ENCODE measurements around the gene UNC5C. TPM values are rescaled to one million over a fixed set of nuclear protein-coding genes. Genes with fewer than 3 reads are reported as not detected.

UNC5C gene
- total RNA-seq, 1 experiment from 2014 or later = not detected

- no peaks in the 10 kb centered on the region for H3K9me3 Mint-ChIP-seq (ENCODE audit: unreplicated experiment)
- no peaks in the 10 kb centered on the region for H3K4me1 Mint-ChIP-seq (ENCODE audit: low read depth, unreplicated experiment)
- no peak overlapping the region for H3K4me3 ChIP-seq (ENCODE audit: low read depth, low read length)
- H3K27ac Mint-ChIP-seq (ENCODE audit: unreplicated experiment) = no peak overlapping the region
- ChIA-PET POLR2A (no interaction called here), CTCF (no interaction called here)
- BruUV-seq (replicated peaks) = no TSS peak
- H3K27me3 Mint-ChIP-seq (ENCODE audit: insufficient read depth, unreplicated experiment) = no peaks in the 10 kb centered on the region
- H3K4me3 Mint-ChIP-seq (ENCODE audit: unreplicated experiment) = no peak overlapping the region
- no peak for DNase-seq
- no peaks in the 10 kb centered on the region for H3K36me3 ChIP-seq (ENCODE audit: control insufficient read depth, insufficient read depth, low read length)
- no peaks in the 10 kb centered on the region for H3K9me3 ChIP-seq
- no peaks in the 10 kb centered on the region for H3K36me3 Mint-ChIP-seq (ENCODE audit: insufficient read depth, unreplicated experiment)
- TF ChIP-seq, protein P1, sequence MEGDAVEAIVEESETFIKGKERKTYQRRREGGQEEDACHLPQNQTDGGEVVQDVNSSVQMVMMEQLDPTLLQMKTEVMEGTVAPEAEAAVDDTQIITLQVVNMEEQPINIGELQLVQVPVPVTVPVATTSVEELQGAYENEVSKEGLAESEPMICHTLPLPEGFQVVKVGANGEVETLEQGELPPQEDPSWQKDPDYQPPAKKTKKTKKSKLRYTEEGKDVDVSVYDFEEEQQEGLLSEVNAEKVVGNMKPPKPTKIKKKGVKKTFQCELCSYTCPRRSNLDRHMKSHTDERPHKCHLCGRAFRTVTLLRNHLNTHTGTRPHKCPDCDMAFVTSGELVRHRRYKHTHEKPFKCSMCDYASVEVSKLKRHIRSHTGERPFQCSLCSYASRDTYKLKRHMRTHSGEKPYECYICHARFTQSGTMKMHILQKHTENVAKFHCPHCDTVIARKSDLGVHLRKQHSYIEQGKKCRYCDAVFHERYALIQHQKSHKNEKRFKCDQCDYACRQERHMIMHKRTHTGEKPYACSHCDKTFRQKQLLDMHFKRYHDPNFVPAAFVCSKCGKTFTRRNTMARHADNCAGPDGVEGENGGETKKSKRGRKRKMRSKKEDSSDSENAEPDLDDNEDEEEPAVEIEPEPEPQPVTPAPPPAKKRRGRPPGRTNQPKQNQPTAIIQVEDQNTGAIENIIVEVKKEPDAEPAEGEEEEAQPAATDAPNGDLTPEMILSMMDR (IDR thresholded peaks at IDR 0.05; ENCODE audit: insufficient read depth in 1 of 2, low read depth in 1 of 2, low read length in 1 of 2, severe bottlenecking in 1 of 2, unreplicated experiment in 1 of 2) = no peak
- H3K4me1 ChIP-seq = no peaks in the 10 kb centered on the region
- H3K27me3 ChIP-seq (replicated peaks; ENCODE audit: control insufficient read depth, insufficient read depth, low read length) = no peaks in the 10 kb centered on the region
- intact Hi-C loops (cut with micrococcal nuclease; ENCODE audit: unreplicated experiment) = no loop called here
These were observed 1.7 kb downstream of the UNC5C start for GRCh38 chr4:95546866-95547714.

DNA sequence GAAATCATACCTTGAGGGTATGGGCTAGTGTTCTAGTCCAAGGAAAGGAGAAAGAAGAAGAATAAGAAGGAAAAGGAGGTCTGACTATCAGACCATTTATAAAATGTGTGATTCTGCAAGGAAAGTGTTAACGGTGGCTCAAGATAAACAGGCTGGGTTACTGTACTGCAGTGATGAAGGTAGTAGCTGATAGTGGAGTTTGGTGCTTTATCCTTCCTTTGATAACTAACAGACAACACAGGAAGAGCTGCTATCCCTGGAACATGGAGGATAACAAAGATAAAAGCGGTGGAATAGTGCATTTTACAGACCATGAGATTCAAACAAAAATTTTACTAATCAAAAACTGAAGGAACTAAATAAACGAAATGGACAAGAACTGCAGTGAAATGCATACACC is 2.6 kb downstream of the UNC5C start:
- Mint-ChIP-seq H3K4me1 (ENCODE audit: low read depth, unreplicated experiment) (no peaks in the 10 kb centered on the region), H3K27ac (ENCODE audit: unreplicated experiment) (no peak overlapping the region), H3K9me3 (ENCODE audit: unreplicated experiment) (no peaks in the 10 kb centered on the region), H3K4me3 (ENCODE audit: unreplicated experiment) (no peak overlapping the region), H3K36me3 (ENCODE audit: insufficient read depth, unreplicated experiment) (no peaks in the 10 kb centered on the region), H3K27me3 (ENCODE audit: insufficient read depth, unreplicated experiment) (no peaks in the 10 kb centered on the region)
- DNase-seq = no peak
- Histone ChIP-seq H3K4me1 (no peaks in the 10 kb centered on the region), H3K27me3 (replicated peaks; ENCODE audit: control insufficient read depth, insufficient read depth, low read length) (no peaks in the 10 kb centered on the region), H3K4me3 (ENCODE audit: low read depth, low read length) (no peak overlapping the region), H3K9me3 (no peaks in the 10 kb centered on the region), H3K36me3 (ENCODE audit: control insufficient read depth, insufficient read depth, low read length) (no peaks in the 10 kb centered on the region)
- POLR2A ChIA-PET = no interaction called here
- TF ChIP-seq, protein P1 (IDR thresholded peaks at IDR 0.05; ENCODE audit: insufficient read depth in 1 of 2, low read depth in 1 of 2, low read length in 1 of 2, severe bottlenecking in 1 of 2, unreplicated experiment in 1 of 2) = no peak
- BruUV-seq (replicated peaks) = no TSS peak
- CTCF ChIA-PET = no interaction called here
- intact Hi-C loops (cut with micrococcal nuclease; ENCODE audit: unreplicated experiment) = no loop called here

GRCh38 chr4:95545546-95545945 is 3.2 kb downstream of the UNC5C start:
- Mint-ChIP-seq H3K27ac (ENCODE audit: unreplicated experiment) (no peak overlapping the region), H3K9me3 (ENCODE audit: unreplicated experiment) (no peaks in the 10 kb centered on the region), H3K36me3 (ENCODE audit: insufficient read depth, unreplicated experiment) (no peaks in the 10 kb centered on the region), H3K27me3 (ENCODE audit: insufficient read depth, unreplicated experiment) (no peaks in the 10 kb centered on the region), H3K4me1 (ENCODE audit: low read depth, unreplicated experiment) (no peaks in the 10 kb centered on the region), H3K4me3 (ENCODE audit: unreplicated experiment) (no peak overlapping the region)
- intact Hi-C loops (cut with micrococcal nuclease; ENCODE audit: unreplicated experiment) = no loop called here
- H3K36me3 ChIP-seq (ENCODE audit: control insufficient read depth, insufficient read depth, low read length) = no peaks in the 10 kb centered on the region
- no peak for DNase-seq
- CTCF ChIA-PET = no interaction called here
- POLR2A ChIA-PET = interaction anchor here (0.6 kb wide), 1 partner anchor 26 kb away, joined by 3 read pairs; no protein-coding TSS in a partner anchor
- no peak overlapping the region for H3K4me3 ChIP-seq (ENCODE audit: low read depth, low read length)
- no TSS peak for BruUV-seq (replicated peaks)
- H3K27me3 ChIP-seq (replicated peaks; ENCODE audit: control insufficient read depth, insufficient read depth, low read length) = no peaks in the 10 kb centered on the region
- TF ChIP-seq, protein P1 (IDR thresholded peaks at IDR 0.05; ENCODE audit: insufficient read depth in 1 of 2, low read depth in 1 of 2, low read length in 1 of 2, severe bottlenecking in 1 of 2, unreplicated experiment in 1 of 2) = no peak
- no peaks in the 10 kb centered on the region for H3K9me3 ChIP-seq
- H3K4me1 ChIP-seq = no peaks in the 10 kb centered on the region
